GM19035 (cell line): ENCODE data around the gene GUCY2C.
"Not testable (repeated sequence)": the region's sequence is repeated elsewhere in the genome, so short reads cannot be mapped to it uniquely, and the experiment has no call there.

Experiments
- ATAC-seq: cut with Tn5 transposase; IDR thresholded peaks from one replicate; pipeline ENCODE4 v1.9.1; 2021; ENCODE audit not compliant: unreplicated experiment

The GUCY2C gene

GRCh38 chr12:14696265-14696741 is at the start of gene GUCY2C:
Gene GUCY2C (minus strand): TSS chr12:14696599. CDS start chr12:14696448, 151 bp downstream.
- no peak for ATAC-seq

- ATAC-seq, result no peak
Measured at GRCh38 chr12:14743061-14743460, 46.7 kb upstream of the GUCY2C start.

- ATAC-seq, result no peak
Measured at GRCh38 chr12:14741942-14742341, 45.5 kb upstream of the GUCY2C start.

GRCh38 chr12:14741153-14741552 is 44.8 kb upstream of the GUCY2C start:
- no peak for ATAC-seq

- ATAC-seq, result not testable (repeated sequence)
Measured at GRCh38 chr12:14736441-14736840, 40.0 kb upstream of the GUCY2C start.

- no peak for ATAC-seq
Measured at GRCh38 chr12:14731821-14732220, 35.4 kb upstream of the GUCY2C start.

GRCh38 chr12:14729586-14729985 is 33.2 kb upstream of the GUCY2C start:
- ATAC-seq, result no peak

GRCh38 chr12:14723763-14724162 is 27.4 kb upstream of the GUCY2C start:
- ATAC-seq, result peak; percentile 62

- peak; percentile 73 for ATAC-seq
Measured at GRCh38 chr12:14716848-14717444, 20.5 kb upstream of the GUCY2C start.

- no peak for ATAC-seq
Measured at GRCh38 chr12:14714437-14714836, 18.0 kb upstream of the GUCY2C start.

- ATAC-seq, result no peak
Measured at GRCh38 chr12:14710632-14711320, 14.4 kb upstream of the GUCY2C start.

GRCh38 chr12:14701809-14702568 is 5.6 kb upstream of the GUCY2C start:
- ATAC-seq, result no peak

- no peak for ATAC-seq
Measured at GRCh38 chr12:14700935-14701334, 4.5 kb upstream of the GUCY2C start.

- no peak for ATAC-seq
Measured at GRCh38 chr12:14699923-14700322, 3.5 kb upstream of the GUCY2C start.

- ATAC-seq, result no peak
Measured at GRCh38 chr12:14698555-14698954, 2.2 kb upstream of the GUCY2C start.

- no peak for ATAC-seq
Measured at GRCh38 chr12:14695715-14696141, 671 bp downstream of the GUCY2C start.

GRCh38 chr12:14694970-14695369 is 1.4 kb downstream of the GUCY2C start:
- no peak for ATAC-seq

GRCh38 chr12:14694145-14694714 is 2.2 kb downstream of the GUCY2C start:
- no peak for ATAC-seq

GRCh38 chr12:14693116-14693515 is 3.3 kb downstream of the GUCY2C start:
- ATAC-seq, result no peak

- no peak for ATAC-seq
Measured at GRCh38 chr12:14691560-14691959, 4.8 kb downstream of the GUCY2C start.

GRCh38 chr12:14689996-14690395 is 6.4 kb downstream of the GUCY2C start:
- ATAC-seq, result no peak
